Caco-2 (cell line): Measurements from ENCODE around the gene FLRT3. TPM values are rescaled to one million over a fixed set of nuclear protein-coding genes. Genes with fewer than 3 reads are reported as not detected.

Source experiments
- BruUV-seq: library from RNA; stranded (reverse); fragments of 400-500 nt; replicated peaks from 2 replicates; lab custom pipeline; 2021; lab: Mats Ljungman, UMichigan
- CTCF ChIA-PET: fragments of 300-600 bp; sonication (Branson Sonifier 250); formaldehyde crosslinking; loops from one replicate; lab custom pipeline; 2022; ENCODE audit warnings: antibody characterized with exemption; lab: Charles Lee
- POLR2A ChIA-PET: fragments of 300-600 bp; sonication (Branson Sonifier 250); formaldehyde crosslinking; loops from one replicate; lab custom pipeline; 2022; ENCODE audit warnings: antibody characterized with exemption; lab: Charles Lee
- DNase-seq, 2 experiments: peaks; one replicate each; pipeline versions ENCODE4 v3.0.0 to v3.0.0-alpha.2; 2020 to 2022
- H3K27me3 ChIP-seq: replicated peaks from 2 replicates; pipeline ENCODE4 v1.6.0; 2011; ENCODE audit warnings: low read length; ENCODE audit not compliant: control insufficient read depth, insufficient read depth
- H3K36me3 ChIP-seq: 2 replicates; pipeline ENCODE4 v1.5.1; 2011; ENCODE audit warnings: low read length; ENCODE audit not compliant: control insufficient read depth, insufficient read depth
- H3K4me1 ChIP-seq: fragments of 250-450 bp; sonication (Bioruptor Pico); 2 replicates; pipeline ENCODE4 v1.5.1; 2020; ENCODE audit warnings: mild to moderate bottlenecking
- H3K4me3 ChIP-seq: 2 replicates; pipeline ENCODE4 v1.5.1; 2011; ENCODE audit warnings: low read depth, mild to moderate bottlenecking, control low read depth, low read length
- H3K9me3 ChIP-seq: fragments of 250-450 bp; sonication (Bioruptor Pico); 2 replicates; pipeline ENCODE4 v1.5.1; 2020; ENCODE audit warnings: mild to moderate bottlenecking, moderate library complexity
- H3K27ac Mint-ChIP-seq: one replicate; pipeline ENCODE4 v1.8.0; 2022; ENCODE audit warnings: mixed read lengths; ENCODE audit not compliant: unreplicated experiment
- H3K27me3 Mint-ChIP-seq: one replicate; pipeline ENCODE4 v1.8.0; 2022; ENCODE audit warnings: mixed read lengths; ENCODE audit not compliant: insufficient read depth, unreplicated experiment
- H3K36me3 Mint-ChIP-seq: one replicate; pipeline ENCODE4 v1.8.0; 2022; ENCODE audit warnings: mild to moderate bottlenecking, mixed read lengths; ENCODE audit not compliant: insufficient read depth, unreplicated experiment
- H3K4me1 Mint-ChIP-seq: one replicate; pipeline ENCODE4 v1.8.0; 2022; ENCODE audit warnings: low read depth, mixed read lengths; ENCODE audit not compliant: unreplicated experiment
- H3K4me3 Mint-ChIP-seq: one replicate; pipeline ENCODE4 v1.8.0; 2022; ENCODE audit warnings: mild to moderate bottlenecking, moderate library complexity, mixed read lengths; ENCODE audit not compliant: unreplicated experiment
- H3K9me3 Mint-ChIP-seq: one replicate; pipeline ENCODE4 v1.8.0; 2022; ENCODE audit warnings: mixed read lengths; ENCODE audit not compliant: unreplicated experiment
- intact Hi-C: fragments of 100-400 bp; cut with micrococcal nuclease; formaldehyde crosslinking; loops from one replicate; pipeline ENCODE4 v1.10.0; 2022; ENCODE audit not compliant: unreplicated experiment
- total RNA-seq: library from RNA; stranded (reverse); gene quantifications from 2 replicates; pipeline ENCODE4 v1.2.3, GENCODE V29; 2022
- TF ChIP-seq, protein P1 (sequence below), 2 experiments: fragments of 200-600 bp in 1 of 2; IDR thresholded peaks; 1 replicate in 1 of 2; 2 replicates in 1 of 2; pipeline versions ENCODE4 v1.5.1 to v1.8.0; 2011 to 2022; ENCODE audit warnings: antibody characterized with exemption in 1 of 2, control low read depth in 1 of 2, inconsistent platforms in 1 of 2, low read depth in 1 of 2, low read length in 1 of 2, mild to moderate bottlenecking in 1 of 2, moderate library complexity in 1 of 2; ENCODE audit not compliant: insufficient read depth in 1 of 2, severe bottlenecking in 1 of 2, unreplicated experiment in 1 of 2

The FLRT3 gene
- total RNA-seq, 1 experiment from 2014 or later, result 107 TPM

DNA sequence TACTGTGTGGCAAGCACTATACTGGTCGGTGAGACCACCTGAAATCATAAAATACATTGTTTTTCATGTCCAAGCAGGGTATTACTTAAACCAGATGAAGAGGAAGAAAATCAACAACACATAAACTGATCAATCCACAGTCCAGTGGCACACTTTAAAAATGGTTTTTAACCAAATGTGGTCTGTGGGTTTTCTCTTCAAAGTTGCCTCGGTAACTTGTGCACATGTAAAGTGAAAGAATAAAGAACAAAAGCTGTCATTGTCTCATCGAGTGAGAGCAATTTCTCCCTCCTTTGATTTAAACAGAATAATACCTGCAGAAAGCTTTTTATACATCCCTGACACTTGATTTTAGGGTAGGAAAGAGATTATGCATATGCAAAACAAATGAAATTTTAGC lies 3.7 kb downstream of the FLRT3 start:
- Histone ChIP-seq H3K4me3 (peak overlapping the region; percentile 10; the same call in 1 of the 2 replicates), H3K36me3 (no peaks in the 10 kb centered on the region; the same call in 1 of the 2 replicates), H3K9me3 (no peaks in the 10 kb centered on the region), H3K27me3 (no peaks in the 10 kb centered on the region), H3K4me1 (peaks cover 1% of the 10 kb centered on the region)
- no TSS peak for BruUV-seq
- Mint-ChIP-seq H3K27me3 (no peaks in the 10 kb centered on the region), H3K4me3 (peak overlapping the region; percentile 77), H3K36me3 (peaks cover 76% of the 10 kb centered on the region), H3K9me3 (no peaks in the 10 kb centered on the region), H3K4me1 (peaks cover 18% of the 10 kb centered on the region), H3K27ac (peak overlapping the region; percentile 69)
- ChIA-PET CTCF (interaction anchor here (1.1 kb wide), 1 partner anchor 192 kb away, joined by 4 read pairs; no protein-coding TSS in a partner anchor), POLR2A (no interaction called here)
- TF ChIP-seq, protein P1, sequence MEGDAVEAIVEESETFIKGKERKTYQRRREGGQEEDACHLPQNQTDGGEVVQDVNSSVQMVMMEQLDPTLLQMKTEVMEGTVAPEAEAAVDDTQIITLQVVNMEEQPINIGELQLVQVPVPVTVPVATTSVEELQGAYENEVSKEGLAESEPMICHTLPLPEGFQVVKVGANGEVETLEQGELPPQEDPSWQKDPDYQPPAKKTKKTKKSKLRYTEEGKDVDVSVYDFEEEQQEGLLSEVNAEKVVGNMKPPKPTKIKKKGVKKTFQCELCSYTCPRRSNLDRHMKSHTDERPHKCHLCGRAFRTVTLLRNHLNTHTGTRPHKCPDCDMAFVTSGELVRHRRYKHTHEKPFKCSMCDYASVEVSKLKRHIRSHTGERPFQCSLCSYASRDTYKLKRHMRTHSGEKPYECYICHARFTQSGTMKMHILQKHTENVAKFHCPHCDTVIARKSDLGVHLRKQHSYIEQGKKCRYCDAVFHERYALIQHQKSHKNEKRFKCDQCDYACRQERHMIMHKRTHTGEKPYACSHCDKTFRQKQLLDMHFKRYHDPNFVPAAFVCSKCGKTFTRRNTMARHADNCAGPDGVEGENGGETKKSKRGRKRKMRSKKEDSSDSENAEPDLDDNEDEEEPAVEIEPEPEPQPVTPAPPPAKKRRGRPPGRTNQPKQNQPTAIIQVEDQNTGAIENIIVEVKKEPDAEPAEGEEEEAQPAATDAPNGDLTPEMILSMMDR (IDR thresholded peaks at IDR 0.05; ENCODE audit: insufficient read depth in 1 of 2, low read depth in 1 of 2, low read length in 1 of 2, severe bottlenecking in 1 of 2, unreplicated experiment in 1 of 2), result no peak
- no peak for DNase-seq
- intact Hi-C loops, result loop anchor here (1.0 to 10.0 kb wide), 5 partner anchors 141 to 1601 kb away; no protein-coding TSS in a partner anchor

DNA sequence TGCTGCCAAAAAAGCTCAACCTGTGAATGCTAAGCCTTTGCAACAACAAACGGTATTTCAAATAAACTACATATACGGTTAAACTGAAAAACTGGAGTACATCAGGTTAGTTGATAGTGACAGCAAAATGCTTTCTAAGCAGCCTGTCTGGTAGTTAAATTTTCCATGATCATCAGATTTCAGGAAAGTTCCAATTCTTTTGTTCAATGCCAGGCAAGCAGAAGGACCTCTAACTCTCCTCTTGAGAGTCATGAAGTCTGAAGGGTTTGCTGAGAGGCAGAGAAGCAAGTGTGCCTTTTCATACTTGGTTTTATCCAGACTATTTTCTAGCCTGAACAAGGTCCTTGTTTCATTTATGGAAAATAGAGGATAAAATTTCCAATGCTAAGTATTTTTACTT lies 4.5 kb downstream of the FLRT3 start:
- DNase-seq, result no peak
- H3K27ac Mint-ChIP-seq, result peak overlapping the region; percentile 69
- intact Hi-C loops, result loop anchor here (1.0 to 10.0 kb wide), 5 partner anchors 141 to 1602 kb away; no protein-coding TSS in a partner anchor
- TF ChIP-seq, protein P1 (IDR thresholded peaks at IDR 0.05; ENCODE audit: insufficient read depth in 1 of 2, low read depth in 1 of 2, low read length in 1 of 2, severe bottlenecking in 1 of 2, unreplicated experiment in 1 of 2), result no peak
- H3K36me3 Mint-ChIP-seq, result peaks cover 84% of the 10 kb centered on the region
- H3K4me1 Mint-ChIP-seq, result peaks cover 18% of the 10 kb centered on the region
- ChIA-PET CTCF (no interaction called here), POLR2A (no interaction called here)
- H3K27me3 ChIP-seq, result no peaks in the 10 kb centered on the region
- H3K4me1 ChIP-seq, result no peaks in the 10 kb centered on the region; the same call in 1 of the 2 replicates
- H3K4me3 Mint-ChIP-seq, result peak overlapping the region; percentile 77
- H3K9me3 Mint-ChIP-seq, result no peaks in the 10 kb centered on the region
- H3K36me3 ChIP-seq, result no peaks in the 10 kb centered on the region; the same call in 1 of the 2 replicates
- BruUV-seq, result no TSS peak
- H3K4me3 ChIP-seq, result no peak overlapping the region
- H3K9me3 ChIP-seq, result no peaks in the 10 kb centered on the region
- no peaks in the 10 kb centered on the region for H3K27me3 Mint-ChIP-seq

DNA sequence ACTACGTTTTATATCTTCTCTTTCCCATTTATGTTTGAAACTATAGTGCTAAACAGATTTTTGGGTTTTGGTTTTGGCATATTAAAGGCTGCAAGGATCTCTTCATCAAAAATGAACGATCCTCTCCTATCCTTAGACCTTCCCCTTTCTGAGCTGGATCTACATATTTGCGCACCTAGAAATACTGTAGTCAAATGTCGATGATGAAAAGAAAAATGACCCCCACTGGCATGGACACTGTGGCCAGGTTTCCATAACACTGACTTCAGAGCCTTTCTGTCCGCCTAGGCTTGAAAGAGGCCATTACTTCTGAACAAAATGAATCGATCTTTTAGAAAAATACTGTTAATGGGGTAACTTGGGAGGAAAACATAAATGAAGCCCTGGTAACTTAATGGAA lies 5.8 kb downstream of the FLRT3 start:
- CTCF ChIA-PET, result no interaction called here
- no peaks in the 10 kb centered on the region for H3K9me3 Mint-ChIP-seq
- DNase-seq, result no peak
- H3K27ac Mint-ChIP-seq, result no peak overlapping the region
- peak overlapping the region; percentile 63 for H3K4me3 Mint-ChIP-seq
- no peaks in the 10 kb centered on the region for H3K27me3 ChIP-seq
- BruUV-seq, result no TSS peak
- H3K4me1 ChIP-seq, result no peaks in the 10 kb centered on the region; the same call in 1 of the 2 replicates
- TF ChIP-seq, protein P1 (IDR thresholded peaks at IDR 0.05; ENCODE audit: insufficient read depth in 1 of 2, low read depth in 1 of 2, low read length in 1 of 2, severe bottlenecking in 1 of 2, unreplicated experiment in 1 of 2), result no peak
- POLR2A ChIA-PET, result no interaction called here
- no peaks in the 10 kb centered on the region for H3K9me3 ChIP-seq
- peaks cover 81% of the 10 kb centered on the region for H3K36me3 Mint-ChIP-seq
- H3K4me1 Mint-ChIP-seq, result peaks cover 18% of the 10 kb centered on the region
- intact Hi-C loops, result loop anchor here (5.0 to 10.0 kb wide), 4 partner anchors 139 to 1603 kb away; no protein-coding TSS in a partner anchor
- peaks cover 3% of the 10 kb centered on the region for H3K36me3 ChIP-seq
- no peaks in the 10 kb centered on the region for H3K27me3 Mint-ChIP-seq
- H3K4me3 ChIP-seq, result no peak overlapping the region
